ENCODE data around the gene CNTNAP3. TPM values are rescaled to one million over a fixed set of nuclear protein-coding genes. Genes with fewer than 3 reads are reported as not detected.
"Not testable (repeated sequence)": the region's sequence is repeated elsewhere in the genome, so short reads cannot be mapped to it uniquely, and the experiment has no call there.

The CNTNAP3 gene
- total RNA-seq: 18.9 TPM

DNA sequence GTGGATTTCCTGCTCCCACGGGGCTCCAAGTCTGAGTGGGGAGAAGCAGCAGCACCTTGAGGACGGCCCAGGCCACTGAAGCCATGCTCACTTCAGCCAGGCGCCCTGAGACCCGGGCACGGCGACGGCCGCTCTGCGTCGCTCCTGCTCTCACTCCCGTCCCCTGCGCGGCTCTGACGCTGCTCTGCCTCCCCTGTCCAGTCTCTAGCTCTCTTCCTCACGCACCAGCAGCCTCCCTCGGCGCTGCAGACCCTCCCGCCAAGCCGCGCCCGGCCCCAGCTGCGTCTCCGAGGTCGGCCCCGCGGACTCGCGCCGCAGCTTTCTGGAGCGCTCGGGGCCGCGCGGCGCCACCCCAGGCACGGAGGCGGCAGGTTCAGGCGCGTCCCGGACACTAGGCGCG lies at the start of gene CNTNAP3:
TSS of gene CNTNAP3 (minus strand) at position 188 of the 400 bp plus-strand sequence. CDS start at position 85, 103 bp downstream.
- not testable (repeated sequence) for DNase-seq

DNA sequence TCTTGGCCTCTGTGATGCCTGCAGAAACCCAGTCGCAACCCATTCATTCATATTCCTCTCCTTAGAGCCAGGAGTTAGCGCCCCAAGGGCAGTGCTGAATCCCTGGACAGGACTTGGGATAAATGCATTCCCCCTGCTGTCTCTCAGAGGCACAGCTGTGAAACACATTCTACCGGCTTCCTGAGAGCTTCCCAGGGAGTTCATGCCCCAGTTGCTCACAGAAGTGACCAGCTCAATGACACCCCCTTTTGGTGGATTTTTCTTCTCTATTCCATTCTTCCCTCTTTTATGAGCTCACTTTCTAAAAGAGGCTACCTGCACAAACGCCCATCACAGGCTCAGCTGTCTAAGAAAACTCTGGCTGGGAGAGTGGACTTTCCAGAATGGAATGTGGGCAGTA lies 8.0 kb downstream of the CNTNAP3 start:
- DNase-seq: not testable (repeated sequence)

DNA sequence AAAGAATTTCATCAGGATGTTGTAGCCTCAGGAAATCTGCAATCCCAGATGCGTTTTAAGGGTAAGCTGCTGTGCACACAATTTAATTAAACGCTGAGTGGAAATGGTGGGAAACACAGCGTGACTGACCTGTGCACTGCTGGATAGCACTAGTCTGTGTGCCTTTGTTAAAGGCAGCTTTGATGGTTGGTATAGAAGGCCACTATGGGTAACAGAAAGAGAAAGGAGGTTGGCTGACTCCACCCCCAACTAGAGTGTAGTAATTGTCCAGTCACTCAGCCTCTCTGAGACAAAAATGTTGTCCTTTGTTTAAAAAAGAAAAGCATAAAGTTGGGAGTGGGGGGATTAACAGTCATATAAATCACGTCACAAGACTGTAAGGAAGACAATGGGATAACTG lies 45.5 kb downstream of the CNTNAP3 start:
- DNase-seq: not testable (repeated sequence)

DNA sequence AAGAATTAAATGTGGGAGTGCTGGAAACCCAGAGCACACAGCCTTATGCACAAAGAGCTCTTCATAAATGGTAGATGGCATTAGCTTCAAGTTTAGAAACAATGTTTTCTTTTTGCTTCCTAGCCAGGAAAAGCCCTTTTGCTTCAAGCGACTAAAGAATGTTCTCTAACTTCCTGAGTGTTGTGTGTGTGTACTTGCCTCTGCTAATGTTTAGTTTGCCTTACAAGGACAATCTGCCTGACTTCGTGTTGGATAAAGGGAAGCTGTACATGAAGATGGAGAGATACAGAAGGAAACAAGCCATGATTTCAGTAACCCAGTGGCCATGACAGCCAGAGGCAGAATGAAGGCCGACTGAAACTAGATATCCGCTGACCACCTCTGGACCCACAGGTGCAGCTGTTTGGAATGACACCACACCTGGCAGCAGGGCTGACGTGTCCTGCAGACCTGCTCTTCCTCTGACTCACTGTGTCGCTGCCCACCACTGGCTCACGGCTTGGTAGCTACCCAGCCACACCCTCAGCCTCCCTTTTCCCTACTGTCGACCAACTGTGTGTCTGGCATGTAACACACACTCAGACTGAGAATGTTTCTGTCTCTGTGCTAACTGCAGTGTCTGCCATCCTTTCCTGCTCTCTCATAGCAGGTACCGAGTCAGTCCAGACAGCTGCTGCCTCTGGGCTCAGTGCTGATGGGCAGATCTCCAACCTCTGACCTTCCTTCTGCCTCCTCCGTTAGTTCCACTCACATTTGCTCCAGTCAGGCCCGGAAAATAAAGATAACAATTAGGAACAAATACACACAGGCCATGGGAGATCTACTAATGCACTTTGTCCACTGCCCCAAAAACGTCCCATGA lies 55.6 kb downstream of the CNTNAP3 start:
- DNase-seq: not testable (repeated sequence)

DNA sequence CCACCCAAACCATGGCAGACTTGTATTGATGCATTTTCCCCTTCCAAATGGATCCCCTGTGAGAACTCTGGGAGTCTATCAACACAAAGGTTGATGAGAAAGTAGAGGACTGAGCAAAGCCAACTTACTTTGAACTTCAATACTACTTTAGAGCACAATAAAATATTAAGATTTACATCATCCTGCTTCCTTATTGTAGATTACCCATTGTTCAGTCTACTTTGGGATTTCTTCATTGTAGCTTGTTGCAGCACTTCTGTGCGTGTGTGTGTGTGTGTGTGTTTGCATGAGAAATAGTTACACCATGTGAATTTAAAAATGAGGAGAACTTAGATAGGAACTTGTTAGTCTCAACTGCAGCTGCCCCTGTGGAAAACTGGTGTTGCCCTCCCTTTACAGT lies 72.0 kb downstream of the CNTNAP3 start:
- DNase-seq: not testable (repeated sequence)

DNA sequence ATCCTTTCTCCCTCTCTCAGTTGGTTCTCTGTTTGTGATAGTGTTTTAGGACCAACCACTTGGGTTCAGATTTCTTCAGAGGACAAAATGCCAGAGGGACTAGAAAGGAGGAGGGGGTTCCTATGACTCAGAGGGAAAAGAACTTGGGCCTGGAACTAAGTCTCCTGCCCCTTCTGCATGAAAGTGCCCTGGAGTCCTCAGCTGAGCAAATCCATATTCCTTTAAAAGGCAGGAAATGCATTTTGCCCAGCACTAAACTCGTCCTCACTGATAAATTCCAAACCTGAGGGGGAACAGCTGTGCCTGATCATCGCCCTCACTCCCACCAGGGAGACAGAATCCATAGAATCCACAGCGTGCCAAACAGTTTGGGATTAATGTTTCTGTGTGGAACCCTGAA lies 78.2 kb downstream of the CNTNAP3 start:
- not testable (repeated sequence) for DNase-seq

DNA sequence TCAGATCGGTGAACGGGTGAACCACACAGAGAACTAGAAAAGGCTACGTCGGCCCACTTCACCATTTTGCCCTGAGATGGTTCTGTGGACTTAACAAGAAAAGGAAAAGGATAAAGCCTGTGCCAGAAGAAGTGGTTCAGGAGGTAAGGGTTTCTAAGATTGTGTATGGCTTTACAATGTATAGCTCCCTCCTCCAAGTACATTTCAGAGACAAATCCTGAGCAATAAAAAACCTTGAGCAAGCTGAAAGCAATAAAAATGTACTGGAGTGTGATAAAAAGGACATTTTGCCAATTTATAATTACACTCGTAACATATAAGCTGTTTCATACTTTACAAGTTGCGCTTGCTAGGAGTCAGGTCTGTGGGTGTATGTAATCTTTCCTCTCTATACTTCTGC lies 81.3 kb downstream of the CNTNAP3 start:
- not testable (repeated sequence) for DNase-seq

DNA sequence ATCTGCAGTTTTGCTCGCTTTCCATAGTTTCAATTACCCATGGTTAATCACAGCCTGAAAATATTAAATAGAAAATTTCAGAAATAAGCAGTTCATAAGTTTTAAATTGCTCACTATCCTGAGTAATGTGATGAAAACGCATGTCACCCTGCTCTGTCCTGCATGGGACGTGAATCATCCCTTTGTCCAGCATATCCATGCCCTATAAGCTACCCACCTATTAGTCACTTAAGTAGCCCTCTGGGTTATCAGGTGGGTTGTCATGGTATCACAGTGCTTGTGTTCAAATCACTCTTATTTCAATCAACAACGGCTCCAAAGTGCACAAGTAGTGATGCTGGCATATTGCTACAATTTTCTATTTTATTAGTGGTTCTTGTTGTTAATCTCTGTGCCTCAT lies 82.1 kb downstream of the CNTNAP3 start:
- not testable (repeated sequence) for DNase-seq

DNA sequence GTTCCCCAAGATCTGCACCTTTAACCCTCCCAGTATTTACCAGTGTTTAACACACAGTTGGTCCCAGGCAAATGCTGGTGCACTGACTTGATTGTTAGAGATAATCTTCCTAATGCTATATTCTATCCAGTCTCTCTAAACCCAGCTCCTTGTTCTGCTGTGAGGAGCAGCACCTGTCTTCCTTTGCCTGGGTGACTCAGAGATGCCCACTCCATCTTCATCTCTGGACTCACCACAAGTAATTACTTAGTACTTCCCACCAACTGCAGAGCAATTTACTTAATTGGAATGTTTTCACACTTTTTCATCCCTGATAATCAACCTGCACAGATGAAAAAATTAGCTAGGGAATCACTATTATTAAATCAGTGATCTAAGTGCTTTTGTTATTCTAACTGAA lies 87.6 kb downstream of the CNTNAP3 start:
- DNase-seq: not testable (repeated sequence)

DNA sequence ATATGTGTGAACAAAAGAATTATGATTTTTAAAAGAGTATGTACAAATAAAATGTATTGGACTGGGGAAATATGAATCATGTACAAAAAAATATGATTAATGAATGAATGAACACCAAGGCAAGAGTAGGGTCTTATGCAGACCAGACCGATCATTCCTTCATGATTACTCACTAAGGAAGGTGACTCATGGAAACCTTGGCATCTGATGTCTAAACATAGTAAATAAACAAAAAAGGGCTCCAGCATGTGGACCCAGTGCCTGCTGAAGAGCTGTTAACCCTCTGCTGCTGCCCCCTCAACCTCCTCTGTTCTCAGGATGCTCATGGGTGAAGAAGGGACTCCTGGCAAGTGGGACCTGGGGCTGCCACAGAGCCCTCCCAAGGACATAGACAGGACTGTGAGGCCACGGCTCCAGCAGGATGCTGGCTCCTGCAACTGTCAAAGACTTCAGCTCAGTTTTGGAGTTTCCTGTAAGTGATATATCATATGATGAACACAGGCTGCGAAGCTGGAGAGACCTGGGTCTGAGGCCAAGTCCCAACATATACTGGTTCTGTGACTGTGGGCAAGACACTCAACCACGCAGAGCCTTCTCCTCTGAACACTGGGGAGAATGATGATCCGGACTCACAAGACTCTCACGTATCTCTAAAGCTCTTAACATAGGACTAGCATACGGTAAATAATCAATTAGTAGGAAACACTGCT lies 89.8 kb downstream of the CNTNAP3 start:
- DNase-seq: not testable (repeated sequence)

DNA sequence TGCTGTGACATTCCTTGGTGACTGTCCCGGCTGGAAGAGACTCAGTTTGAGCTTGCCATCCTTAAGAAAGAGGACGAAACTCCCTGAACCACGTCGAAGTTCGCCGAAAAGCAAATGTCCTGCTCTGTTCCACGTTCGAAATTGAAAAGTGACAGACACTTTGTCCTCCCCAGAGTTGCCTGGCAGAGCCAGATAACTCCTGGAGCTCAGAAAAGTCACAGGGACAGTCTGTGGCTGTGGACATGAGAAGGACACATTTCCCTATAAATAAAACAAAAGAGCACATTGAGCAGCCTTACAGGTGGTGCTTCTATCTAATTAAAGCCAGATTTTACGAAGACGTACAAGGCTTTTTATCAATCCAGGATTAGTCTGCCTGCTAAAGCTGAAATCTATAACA lies 116.6 kb downstream of the CNTNAP3 start:
- not testable (repeated sequence) for DNase-seq

DNA sequence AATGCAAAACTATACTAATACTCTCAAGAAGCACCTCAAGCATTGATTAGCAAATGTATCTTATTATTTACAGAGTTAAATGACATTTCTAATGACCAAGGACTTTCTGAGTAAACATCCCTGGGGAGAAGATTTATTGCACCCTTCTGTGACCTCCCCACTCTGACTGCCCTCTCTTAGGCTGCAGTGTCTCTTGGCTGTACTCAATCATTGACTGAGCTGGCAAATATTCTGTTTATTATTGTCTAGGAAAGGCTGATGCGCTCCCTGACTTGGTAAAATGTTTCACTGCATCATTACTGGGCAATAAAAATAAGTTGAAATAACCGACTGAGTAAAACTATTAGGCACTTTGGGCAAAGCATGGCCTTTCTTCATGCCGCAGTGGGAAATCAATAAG lies 130.3 kb downstream of the CNTNAP3 start:
- not testable (repeated sequence) for DNase-seq

DNA sequence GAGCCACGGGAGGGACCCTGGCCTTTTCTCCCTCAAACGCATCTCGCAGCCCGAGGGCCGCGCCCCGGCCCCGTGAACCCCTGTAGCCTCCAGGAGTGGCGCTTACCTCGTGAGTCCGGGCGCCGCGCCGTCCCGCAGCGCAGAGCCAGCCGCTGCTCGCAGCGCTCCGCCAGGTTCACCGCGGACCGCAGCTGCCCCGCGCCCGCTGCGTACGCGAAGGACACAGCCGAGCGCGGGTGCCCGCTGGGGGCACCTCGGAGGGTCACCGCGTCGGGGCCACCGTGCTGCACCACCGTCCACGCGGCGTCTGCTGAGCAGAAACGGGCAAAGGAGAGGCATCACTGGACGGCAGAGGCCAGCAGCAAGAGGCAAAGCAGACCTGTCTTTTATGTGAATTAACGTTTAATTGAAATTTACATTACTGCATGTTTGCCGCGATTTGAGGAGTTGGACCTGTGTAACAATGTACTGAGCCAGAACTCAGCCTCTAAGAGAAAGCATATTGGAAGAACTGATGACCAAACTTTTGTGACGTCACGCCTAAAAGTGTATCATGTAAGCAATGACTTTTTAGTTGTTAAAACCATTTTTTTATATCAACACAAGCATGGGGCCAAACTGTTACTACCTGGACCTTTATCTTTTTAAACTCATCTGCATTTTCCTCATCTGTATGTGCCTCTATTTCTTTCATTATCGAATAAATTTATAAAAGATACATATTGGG lies 155.0 kb downstream of the CNTNAP3 start:
- not testable (repeated sequence) for DNase-seq

DNA sequence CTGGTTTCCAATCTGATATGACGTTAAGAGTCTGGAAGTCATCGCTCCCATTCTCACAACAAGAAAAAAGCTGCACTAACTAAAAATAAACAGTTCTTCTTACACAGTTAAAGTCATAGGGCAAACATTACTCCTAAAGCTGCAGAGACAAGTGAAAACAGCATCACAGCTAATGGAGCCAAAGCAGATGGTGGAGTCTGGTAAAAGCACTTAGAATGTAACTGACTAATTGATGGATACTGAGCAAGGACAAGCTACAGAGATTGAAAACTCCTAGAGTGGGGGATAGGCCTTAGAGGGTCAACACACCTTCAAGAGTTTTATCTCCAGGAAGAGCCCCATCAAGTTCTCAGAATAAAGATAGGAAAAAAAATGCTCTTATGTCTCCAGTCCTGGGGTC lies 166.6 kb downstream of the CNTNAP3 start:
- DNase-seq: peak; percentile 10

DNA sequence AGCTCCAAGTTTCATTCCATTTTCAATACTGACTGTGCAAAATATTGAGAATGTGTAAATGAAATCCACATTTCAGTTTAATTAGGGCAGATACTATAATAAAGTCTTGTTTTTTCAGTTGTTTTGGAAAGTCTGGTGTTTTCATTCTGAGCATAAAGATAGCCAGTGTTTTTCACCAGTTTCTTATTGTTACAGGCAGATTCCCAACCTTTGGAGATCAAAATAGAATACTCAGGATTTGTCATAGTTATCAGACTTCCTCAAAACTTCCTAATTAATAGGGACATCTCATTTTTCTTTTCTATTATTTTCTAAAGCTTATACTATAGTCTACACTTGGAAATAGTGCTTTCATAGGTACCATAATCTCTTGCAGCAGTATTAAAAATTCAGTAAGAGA lies 176.2 kb downstream of the CNTNAP3 start:
- DNase-seq: not testable (repeated sequence)

DNA sequence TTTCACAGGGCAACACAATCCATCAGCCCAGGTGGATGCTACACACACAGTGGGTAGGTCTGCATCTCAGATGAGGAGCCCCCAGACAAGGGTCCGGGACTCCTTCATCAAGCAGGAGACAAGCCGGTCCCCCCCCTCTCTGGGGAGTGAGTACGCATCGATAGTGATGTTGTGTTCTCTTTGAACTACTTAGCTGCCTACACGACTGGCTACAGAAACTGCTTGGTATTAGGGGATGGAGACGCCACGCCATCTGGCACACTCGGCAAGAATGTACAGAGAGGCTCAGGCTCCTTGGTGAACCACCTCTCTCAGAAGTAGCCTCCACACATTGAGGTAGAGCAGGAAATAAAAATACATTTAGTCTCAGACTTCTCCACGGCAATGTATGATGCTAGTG lies 179.8 kb downstream of the CNTNAP3 start:
- no peak for DNase-seq

DNA sequence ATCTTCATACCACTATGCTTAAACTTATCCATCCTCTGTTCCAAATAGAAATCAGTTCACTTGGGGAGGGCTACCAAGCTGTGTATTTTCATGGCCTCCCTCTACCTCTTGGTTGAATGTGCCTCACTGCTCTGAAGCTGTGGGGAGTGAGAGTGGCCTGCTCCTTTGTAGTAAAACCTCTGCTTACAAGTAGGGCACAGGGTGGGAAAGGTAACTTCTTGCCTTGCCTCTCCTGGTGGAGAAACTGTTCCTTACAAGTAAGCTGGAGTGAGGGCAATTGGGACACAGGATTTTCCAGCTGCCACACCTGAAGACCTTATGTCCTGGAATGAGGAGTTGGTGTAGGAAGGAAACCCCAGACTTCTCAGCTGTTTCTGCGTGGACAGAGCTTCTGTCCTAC lies 190.8 kb downstream of the CNTNAP3 start:
- not testable (repeated sequence) for DNase-seq

DNA sequence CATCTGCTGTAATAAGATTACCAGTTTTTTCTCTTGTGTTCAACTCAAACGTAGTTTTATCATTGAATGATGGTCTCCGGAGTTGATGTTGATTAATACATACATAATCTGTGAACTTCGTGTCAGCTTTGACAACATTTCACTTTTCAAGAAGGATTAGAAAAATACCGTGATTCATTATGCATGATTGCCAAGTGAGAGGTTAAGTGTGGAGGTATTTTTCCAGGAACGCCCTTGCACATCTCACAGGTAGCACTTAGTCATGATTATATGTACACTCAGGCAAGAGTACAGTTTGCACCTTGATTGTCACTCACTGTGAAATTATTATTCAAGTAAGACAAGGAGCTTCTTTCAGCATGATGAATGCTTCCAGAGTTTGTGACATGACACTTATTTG lies 202.7 kb downstream of the CNTNAP3 start:
- not testable (repeated sequence) for DNase-seq

DNA sequence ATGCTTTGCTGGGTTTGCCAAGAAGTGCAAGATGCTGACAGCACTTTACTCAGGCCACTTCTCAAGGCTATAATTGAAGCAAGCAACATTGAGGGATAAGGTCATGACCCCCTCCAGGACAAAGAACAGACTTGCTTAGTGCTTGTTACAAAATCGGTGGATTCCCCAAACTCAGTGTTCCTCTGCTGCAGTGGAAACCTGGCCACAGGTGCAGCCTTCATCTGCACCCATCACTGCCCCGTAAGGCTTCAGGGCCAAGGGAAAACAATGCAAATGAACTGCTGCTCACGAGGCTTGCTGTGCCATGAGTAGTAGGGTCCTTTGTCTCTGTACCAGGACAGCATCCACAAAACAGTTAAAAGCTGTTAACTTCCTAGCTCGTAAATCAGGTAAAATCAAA lies 205.4 kb downstream of the CNTNAP3 start:
- not testable (repeated sequence) for DNase-seq

DNA sequence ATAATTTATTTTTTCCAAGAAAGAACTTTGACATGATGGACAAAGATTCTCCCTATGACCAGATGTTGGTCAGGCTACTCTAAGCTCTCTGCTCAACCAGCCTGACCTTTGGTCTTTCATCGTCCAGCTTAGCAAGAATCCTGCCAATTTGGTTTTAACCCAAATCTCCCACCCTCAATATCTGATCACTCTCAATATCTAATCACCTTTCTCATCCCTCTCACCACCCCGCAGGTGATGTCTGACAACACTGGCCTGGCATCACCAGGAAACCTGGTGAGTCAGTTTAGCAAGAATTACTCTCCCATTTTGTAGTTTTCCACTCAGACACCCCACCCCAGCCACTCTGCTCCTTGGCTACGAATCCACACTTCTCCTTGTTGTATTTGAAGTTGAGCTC lies 207.9 kb downstream of the CNTNAP3 start:
- DNase-seq: not testable (repeated sequence)

DNA sequence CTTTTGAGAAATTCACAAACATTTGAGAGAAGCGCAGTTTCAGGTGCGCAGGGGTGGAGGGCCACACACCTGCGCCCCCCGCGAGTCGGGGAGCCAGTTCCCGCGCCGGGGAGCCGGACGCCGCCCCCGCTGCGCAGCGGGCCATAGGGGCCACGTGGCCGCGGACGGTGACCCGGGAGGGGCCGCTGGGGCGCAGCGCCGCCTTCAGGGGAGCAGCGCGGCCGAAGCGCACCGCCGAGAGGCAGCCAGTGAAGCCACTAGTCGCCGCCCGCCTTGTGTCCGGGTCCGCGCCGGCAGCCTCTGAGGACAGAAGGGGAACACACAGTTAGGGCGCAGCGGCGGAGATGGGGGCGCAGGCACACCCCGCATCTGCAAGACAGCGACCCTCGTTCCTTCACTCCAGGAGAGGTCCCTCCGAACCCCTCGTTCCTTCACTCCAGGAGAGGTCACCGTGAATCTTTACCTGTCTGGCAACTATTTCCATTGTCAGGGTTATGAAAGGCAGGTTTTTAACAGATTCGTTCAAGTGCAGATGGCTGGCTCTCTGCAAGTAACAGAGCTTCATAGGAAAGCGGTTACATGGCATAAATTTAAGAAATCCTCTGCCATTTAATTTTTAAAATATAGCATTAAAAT lies 209.2 kb downstream of the CNTNAP3 start:
- DNase-seq: peak; percentile 6

DNA sequence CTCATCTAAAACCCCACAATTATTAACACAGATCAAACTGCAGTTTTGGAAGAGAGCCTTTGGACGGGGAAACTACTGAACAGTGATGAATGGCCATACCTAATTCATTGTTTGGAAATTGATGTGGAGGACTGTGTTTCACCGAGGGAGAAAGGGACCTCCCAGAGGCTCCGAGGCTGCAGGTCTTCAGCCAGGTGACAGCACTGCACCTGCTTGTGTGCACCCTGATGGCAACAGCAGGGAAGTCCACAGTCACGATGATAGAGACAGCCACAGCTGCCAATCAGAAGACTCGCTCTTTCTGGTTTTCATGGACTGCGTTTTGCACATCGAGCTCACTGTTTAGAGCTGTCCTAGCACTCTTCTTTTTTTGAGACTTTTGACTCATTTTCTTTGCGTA lies 214.4 kb downstream of the CNTNAP3 start:
- DNase-seq: not testable (repeated sequence)
